RWPE2 (cell line): Measurements from ENCODE around the gene TM9SF2.
A peak's percentile ranks its signal among the peaks of the same experiment; 100 is the strongest.
"Not testable (repeated sequence)": the region's sequence is repeated elsewhere in the genome, so short reads cannot be mapped to it uniquely, and the experiment has no call there.

Experiments used
- ATAC-seq: fragments of 200-7000 bp; cut with Tn5 transposase; 3 replicates; pipeline ENCODE4 v1.9.1; 2021; ENCODE audit warnings: low read depth
- DNase-seq: peaks from one replicate; pipeline ENCODE4 v3.0.0-alpha.2; 2020; ENCODE audit warnings: low spot score
- H3K27ac ChIP-seq: fragments of 450-650 bp; 2 replicates; pipeline ENCODE4 v1.5.1; 2017; ENCODE audit warnings: mild to moderate bottlenecking; ENCODE audit not compliant: poor library complexity, severe bottlenecking
- H3K27me3 ChIP-seq: fragments of 250-450 bp; sonication (Bioruptor Pico); 2 replicates; pipeline ENCODE4 v1.5.1; 2021; ENCODE audit warnings: mild to moderate bottlenecking, moderate library complexity; ENCODE audit not compliant: insufficient read depth, poor library complexity, severe bottlenecking
- H3K36me3 ChIP-seq: fragments of 250-450 bp; sonication (Bioruptor Pico); 2 replicates; pipeline ENCODE4 v1.5.1; 2020; ENCODE audit warnings: low read depth, mild to moderate bottlenecking, moderate library complexity
- H3K4me1 ChIP-seq: fragments of 250-450 bp; sonication (Bioruptor Pico); 2 replicates; pipeline ENCODE4 v1.5.1; 2021; ENCODE audit warnings: mild to moderate bottlenecking, moderate library complexity; ENCODE audit not compliant: insufficient read depth, poor library complexity, severe bottlenecking
- H3K4me3 ChIP-seq: fragments of 250-450 bp; sonication (Bioruptor Pico); 2 replicates; pipeline ENCODE4 v1.5.1; 2021; ENCODE audit warnings: mild to moderate bottlenecking, moderate library complexity; ENCODE audit not compliant: severe bottlenecking
- H3K9me3 ChIP-seq: fragments of 250-450 bp; sonication (Bioruptor Pico); 2 replicates; pipeline ENCODE4 v1.5.1; 2021; ENCODE audit warnings: mild to moderate bottlenecking, moderate library complexity; ENCODE audit not compliant: severe bottlenecking
- TF ChIP-seq, protein P1 (sequence below): fragments of 450-650 bp; IDR thresholded peaks from one replicate; pipeline ENCODE4 v1.5.1; 2017; ENCODE audit warnings: mild to moderate bottlenecking, moderate library complexity; ENCODE audit not compliant: poor library complexity, severe bottlenecking

The TM9SF2 gene

DNA sequence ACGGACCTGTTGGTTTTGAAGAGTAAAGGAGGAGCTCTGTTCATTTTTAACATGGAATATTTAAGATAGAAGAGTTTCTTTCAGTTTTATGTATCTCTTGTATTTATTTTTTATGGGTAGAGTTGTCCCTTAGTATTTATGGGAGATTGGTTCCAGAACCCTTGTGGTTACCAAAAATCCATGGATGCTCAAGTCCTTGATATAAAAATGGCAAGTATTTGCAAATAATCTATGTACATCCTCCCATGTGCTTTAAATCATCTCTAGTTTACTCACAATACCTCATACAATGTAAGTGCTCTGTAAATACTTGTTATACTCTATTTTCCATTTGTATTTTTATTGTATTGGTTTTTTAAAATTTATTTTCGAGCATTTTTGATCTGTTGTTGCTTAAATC is 63.1 kb downstream of the TM9SF2 start:
- no peak for DNase-seq
- no peak overlapping the region for H3K27ac ChIP-seq
- TF ChIP-seq, protein P1, sequence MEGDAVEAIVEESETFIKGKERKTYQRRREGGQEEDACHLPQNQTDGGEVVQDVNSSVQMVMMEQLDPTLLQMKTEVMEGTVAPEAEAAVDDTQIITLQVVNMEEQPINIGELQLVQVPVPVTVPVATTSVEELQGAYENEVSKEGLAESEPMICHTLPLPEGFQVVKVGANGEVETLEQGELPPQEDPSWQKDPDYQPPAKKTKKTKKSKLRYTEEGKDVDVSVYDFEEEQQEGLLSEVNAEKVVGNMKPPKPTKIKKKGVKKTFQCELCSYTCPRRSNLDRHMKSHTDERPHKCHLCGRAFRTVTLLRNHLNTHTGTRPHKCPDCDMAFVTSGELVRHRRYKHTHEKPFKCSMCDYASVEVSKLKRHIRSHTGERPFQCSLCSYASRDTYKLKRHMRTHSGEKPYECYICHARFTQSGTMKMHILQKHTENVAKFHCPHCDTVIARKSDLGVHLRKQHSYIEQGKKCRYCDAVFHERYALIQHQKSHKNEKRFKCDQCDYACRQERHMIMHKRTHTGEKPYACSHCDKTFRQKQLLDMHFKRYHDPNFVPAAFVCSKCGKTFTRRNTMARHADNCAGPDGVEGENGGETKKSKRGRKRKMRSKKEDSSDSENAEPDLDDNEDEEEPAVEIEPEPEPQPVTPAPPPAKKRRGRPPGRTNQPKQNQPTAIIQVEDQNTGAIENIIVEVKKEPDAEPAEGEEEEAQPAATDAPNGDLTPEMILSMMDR: no peak
- no peaks in the 10 kb centered on the region for H3K4me1 ChIP-seq
- H3K36me3 ChIP-seq: peaks cover 45% of the 10 kb centered on the region
- H3K27me3 ChIP-seq: no peaks in the 10 kb centered on the region
- H3K9me3 ChIP-seq: no peaks in the 10 kb centered on the region
- no peak overlapping the region for H3K4me3 ChIP-seq
- ATAC-seq: no peak

- DNase-seq (no peak), ATAC-seq (no peak)
- Histone ChIP-seq H3K27ac (no peak overlapping the region), H3K9me3 (no peaks in the 10 kb centered on the region), H3K4me3 (no peak overlapping the region), H3K36me3 (peaks cover 35% of the 10 kb centered on the region), H3K27me3 (no peaks in the 10 kb centered on the region), H3K4me1 (no peaks in the 10 kb centered on the region)
- TF ChIP-seq, protein P1: no peak
These were observed 64.3 kb downstream of the TM9SF2 start for GRCh38 chr13:99565478-99566124.

DNA sequence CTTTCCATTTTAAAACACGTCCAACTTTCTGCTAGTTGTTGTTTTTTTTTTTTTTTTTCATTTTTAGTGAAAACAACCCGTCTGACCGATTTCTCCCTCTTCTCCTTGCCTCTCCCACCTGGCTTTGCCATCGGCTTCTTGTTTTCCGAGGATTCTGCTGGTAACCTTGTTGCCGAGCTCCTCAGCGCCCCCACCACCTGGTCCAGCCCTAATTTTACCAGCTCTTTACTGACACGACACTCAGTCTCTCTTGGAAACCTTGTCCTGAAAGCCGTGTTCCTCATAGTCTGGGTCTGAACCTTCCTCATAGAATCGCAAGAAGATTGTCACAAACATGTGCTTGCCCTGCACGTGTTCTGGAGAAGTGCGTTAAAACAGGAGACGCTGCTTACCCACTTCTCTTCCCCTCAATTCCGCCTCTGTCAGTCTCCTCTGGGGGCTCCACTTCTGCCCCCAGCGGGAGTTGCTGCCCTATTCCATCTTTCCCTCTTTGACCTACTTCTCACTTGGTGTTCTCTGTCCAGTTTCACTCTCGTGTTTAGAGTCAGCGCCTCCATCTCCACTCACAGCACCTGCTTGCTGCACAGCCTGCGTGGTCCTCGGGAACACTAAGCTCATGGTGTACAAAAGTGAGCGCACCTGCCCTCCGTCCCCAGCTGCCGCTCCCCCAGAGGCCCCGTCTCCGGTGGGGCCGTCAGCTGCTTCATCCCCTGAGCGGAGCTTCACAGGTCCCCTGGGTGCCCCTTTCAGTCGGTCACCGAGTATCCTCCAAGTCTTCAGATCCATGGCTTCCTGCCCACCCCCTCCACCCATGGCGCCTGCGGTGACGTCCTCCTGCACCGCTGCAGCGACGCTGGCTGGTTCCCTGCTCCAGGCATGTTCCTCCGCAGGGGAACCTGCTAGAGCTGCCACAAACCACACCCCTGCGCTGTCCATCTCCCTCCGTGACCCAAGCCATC is 65.1 kb downstream of the TM9SF2 start:
- no peak for ATAC-seq
- Histone ChIP-seq H3K36me3 (peaks cover 27% of the 10 kb centered on the region), H3K27me3 (no peaks in the 10 kb centered on the region), H3K4me3 (no peak overlapping the region), H3K27ac (no peak overlapping the region), H3K9me3 (no peaks in the 10 kb centered on the region), H3K4me1 (no peaks in the 10 kb centered on the region)
- TF ChIP-seq, protein P1: no peak
- DNase-seq: no peak

DNA sequence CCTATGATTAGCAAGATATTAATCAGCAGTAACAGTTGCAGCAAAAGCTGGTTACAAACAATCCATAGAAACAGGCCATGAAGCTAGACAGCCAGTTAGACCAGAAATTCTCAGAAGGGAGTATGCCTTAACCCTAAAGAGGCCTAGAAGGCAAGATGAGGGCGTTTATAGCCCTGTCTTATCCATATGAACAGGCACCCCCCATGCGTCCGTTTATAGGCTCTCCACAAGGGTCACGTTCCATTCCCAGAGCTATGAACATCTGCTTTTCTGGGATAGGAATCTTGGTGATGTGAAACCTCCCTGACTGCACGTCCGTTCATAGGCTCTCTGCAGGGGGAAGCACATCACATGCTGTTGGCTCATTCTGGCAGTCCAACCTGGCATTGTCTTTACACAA is 67.6 kb downstream of the TM9SF2 start:
- H3K36me3 ChIP-seq, H3K4me3 ChIP-seq, DNase-seq, H3K4me1 ChIP-seq, H3K27me3 ChIP-seq, H3K27ac ChIP-seq, H3K9me3 ChIP-seq, ATAC-seq: not testable (repeated sequence)

- TF ChIP-seq, protein P1: no peak
These were observed 70.9 kb downstream of the TM9SF2 start for GRCh38 chr13:99572131-99572530.

More at GRCh38 chr13:99572131-99572530, 70.9 kb downstream of the TM9SF2 start:
- Histone ChIP-seq H3K27ac (no peak overlapping the region), H3K27me3 (no peaks in the 10 kb centered on the region), H3K9me3 (no peaks in the 10 kb centered on the region), H3K36me3 (no peaks in the 10 kb centered on the region), H3K4me3 (no peak overlapping the region), H3K4me1 (no peaks in the 10 kb centered on the region)
- ATAC-seq (0 out of 3 replicates have a peak, but pooled peaks have one; percentile 10), DNase-seq (no peak)
